ENCODE results near the gene IFNA2.
"Not testable (repeated sequence)": the region's sequence is repeated elsewhere in the genome, so short reads cannot be mapped to it uniquely, and the experiment has no call there.

Gene IFNA2

DNA sequence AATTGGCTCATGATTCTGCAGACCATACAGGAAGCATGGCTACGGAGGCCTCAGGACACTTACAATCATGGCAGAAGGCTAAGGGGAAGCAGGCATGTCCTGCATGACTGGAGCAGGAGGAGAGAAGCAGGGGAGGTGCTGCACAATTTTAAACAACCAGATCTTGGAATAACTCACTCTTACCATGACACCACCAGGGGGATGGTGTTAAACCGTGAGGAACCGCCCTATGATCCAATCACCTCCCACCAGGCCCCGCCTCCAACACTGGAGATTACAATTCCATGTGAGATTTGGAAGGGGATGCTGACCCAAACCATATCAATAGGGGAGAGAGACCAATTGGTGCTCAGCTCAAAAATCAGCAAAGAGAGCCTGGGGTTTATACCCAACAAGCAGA, 13.7 kb downstream of the IFNA2 start:
- not testable (repeated sequence) for H3K9me3 ChIP-seq (ENCODE audit: control insufficient read depth, low read length); H3K36me3 ChIP-seq (ENCODE audit: control insufficient read depth, insufficient read depth, low read length); H3K27ac ChIP-seq (ENCODE audit: low read depth, low read length, severe bottlenecking); H3K4me1 ChIP-seq (ENCODE audit: control insufficient read depth, insufficient read depth, low read length, poor library complexity, severe bottlenecking); H3K4me3 ChIP-seq (ENCODE audit: extremely low read depth, insufficient read depth, low read length, poor library complexity, severe bottlenecking)
- no CpG with 5 or more reads among the region's 4 CpGs for WGBS, 2 experiments (ENCODE audit: insufficient coverage in 2 of 2)

DNA sequence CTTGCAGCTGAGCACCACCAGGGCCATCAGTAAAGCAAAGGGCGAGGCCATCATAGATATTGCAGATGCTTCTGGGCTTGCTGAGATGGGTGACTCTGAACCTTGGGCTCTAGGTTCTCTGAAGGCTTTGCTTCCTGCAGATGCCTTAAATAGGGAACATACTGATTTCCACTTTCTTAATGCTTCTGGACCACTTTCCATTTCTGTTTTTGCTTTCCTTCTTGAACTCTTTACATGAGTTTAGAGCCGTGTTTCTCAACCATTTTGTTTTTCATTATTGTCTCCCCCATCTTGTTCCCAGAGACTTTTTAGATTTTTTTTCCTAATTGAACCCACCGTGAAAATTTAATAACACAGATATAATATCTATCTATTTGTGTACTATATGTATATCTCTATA, 17.2 kb downstream of the IFNA2 start, which contains the start of gene IFNA13:
Gene IFNA13 (minus strand): TSS at position 101 of the 400 bp plus-strand sequence. CDS start 47 bp downstream, at position 54.
- H3K4me1 ChIP-seq (ENCODE audit: control insufficient read depth, insufficient read depth, low read length, poor library complexity, severe bottlenecking), result no peaks in the 10 kb centered on the region
- H3K27ac ChIP-seq (ENCODE audit: low read depth, low read length, severe bottlenecking), result no peak within 1 kb of the TSS
- no peaks in the 10 kb centered on the region for H3K9me3 ChIP-seq (ENCODE audit: control insufficient read depth, low read length)
- no peak within 1 kb of the TSS for H3K4me3 ChIP-seq (ENCODE audit: extremely low read depth, insufficient read depth, low read length, poor library complexity, severe bottlenecking)
- 83 to 100% methylated on average over 1 of the region's 3 CpGs for WGBS, 2 experiments (ENCODE audit: insufficient coverage in 2 of 2)
- H3K36me3 ChIP-seq (ENCODE audit: control insufficient read depth, insufficient read depth, low read length), result no peaks in the 10 kb centered on the region

- not testable (repeated sequence) for H3K9me3 ChIP-seq (ENCODE audit: control insufficient read depth, low read length); H3K36me3 ChIP-seq (ENCODE audit: control insufficient read depth, insufficient read depth, low read length); H3K4me1 ChIP-seq (ENCODE audit: control insufficient read depth, insufficient read depth, low read length, poor library complexity, severe bottlenecking); H3K4me3 ChIP-seq (ENCODE audit: extremely low read depth, insufficient read depth, low read length, poor library complexity, severe bottlenecking); H3K27ac ChIP-seq (ENCODE audit: low read depth, low read length, severe bottlenecking)
- 100% methylated on average over 1 of the region's 2 CpGs; no CpG with 5 or more reads in 1 of the 2 experiments for WGBS, 2 experiments (ENCODE audit: insufficient coverage in 2 of 2)
Observed at GRCh38 chr9:21367169-21367568, 18.0 kb downstream of the IFNA2 start.

- no peaks in the 10 kb centered on the region for H3K4me1 ChIP-seq (ENCODE audit: control insufficient read depth, insufficient read depth, low read length, poor library complexity, severe bottlenecking)
- H3K36me3 ChIP-seq (ENCODE audit: control insufficient read depth, insufficient read depth, low read length), result no peaks in the 10 kb centered on the region
- no peak overlapping the region for H3K4me3 ChIP-seq (ENCODE audit: extremely low read depth, insufficient read depth, low read length, poor library complexity, severe bottlenecking)
- WGBS, 2 experiments (ENCODE audit: insufficient coverage in 2 of 2), result 69 to 94% methylated on average over 2 of the region's 8 CpGs
- H3K9me3 ChIP-seq (ENCODE audit: control insufficient read depth, low read length), result no peaks in the 10 kb centered on the region
- H3K27ac ChIP-seq (ENCODE audit: low read depth, low read length, severe bottlenecking), result no peak overlapping the region
Observed at GRCh38 chr9:21362287-21362686, 22.9 kb downstream of the IFNA2 start.

DNA sequence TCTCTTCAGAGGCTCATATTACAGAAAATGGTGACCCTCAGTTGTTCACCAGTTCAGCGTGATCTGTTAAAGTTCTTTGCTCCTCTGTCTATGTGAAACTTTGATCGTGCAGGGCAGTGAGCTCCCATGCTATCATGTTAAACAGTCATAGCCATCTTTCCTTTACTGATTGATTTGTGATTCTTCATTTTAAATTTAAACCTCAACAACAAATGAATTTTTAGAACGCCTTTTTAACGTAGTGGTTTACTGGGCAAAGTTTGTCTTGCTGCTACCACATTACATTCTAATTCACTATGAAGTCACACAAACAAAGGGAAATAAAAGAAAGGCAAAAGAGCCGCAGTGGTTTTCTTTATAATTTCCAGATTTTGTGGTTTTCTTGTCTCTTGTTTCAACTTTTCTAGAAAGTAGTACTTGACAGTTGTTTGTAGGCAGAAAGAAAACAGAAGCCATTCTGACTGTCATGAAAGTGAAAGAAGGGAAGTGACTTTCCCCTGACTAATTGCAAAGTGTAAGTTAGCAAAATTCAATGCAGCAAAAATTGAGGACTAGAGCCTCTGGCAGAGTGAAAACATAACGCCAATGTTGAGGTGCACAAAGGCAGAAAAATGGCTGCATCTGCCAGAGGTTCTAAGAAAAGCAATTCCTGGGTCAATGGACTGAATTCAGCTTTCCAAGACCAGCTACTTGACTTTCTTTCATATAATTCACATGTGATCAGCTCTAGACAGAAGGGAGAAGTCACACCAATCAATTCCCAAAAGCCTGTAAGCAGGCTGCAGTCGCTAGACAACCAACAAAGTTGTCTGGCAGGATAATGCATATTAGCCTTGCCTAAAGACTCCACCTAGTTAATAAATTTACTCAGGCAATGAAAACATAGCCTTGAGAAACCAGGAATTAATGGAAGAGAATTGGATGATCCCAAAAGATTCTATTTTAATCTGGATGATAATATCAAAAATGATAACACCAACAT, 27.4 kb downstream of the IFNA2 start:
- no peaks in the 10 kb centered on the region for H3K9me3 ChIP-seq (ENCODE audit: control insufficient read depth, low read length)
- H3K4me1 ChIP-seq (ENCODE audit: control insufficient read depth, insufficient read depth, low read length, poor library complexity, severe bottlenecking), result no peaks in the 10 kb centered on the region
- H3K27ac ChIP-seq (ENCODE audit: low read depth, low read length, severe bottlenecking), result peak overlapping the region; percentile 33
- 84 to 97% methylated on average over 4 to 5 of the region's 7 CpGs for WGBS, 2 experiments (ENCODE audit: insufficient coverage in 2 of 2)
- H3K36me3 ChIP-seq (ENCODE audit: control insufficient read depth, insufficient read depth, low read length), result no peaks in the 10 kb centered on the region
- no peak overlapping the region for H3K4me3 ChIP-seq (ENCODE audit: extremely low read depth, insufficient read depth, low read length, poor library complexity, severe bottlenecking)

DNA sequence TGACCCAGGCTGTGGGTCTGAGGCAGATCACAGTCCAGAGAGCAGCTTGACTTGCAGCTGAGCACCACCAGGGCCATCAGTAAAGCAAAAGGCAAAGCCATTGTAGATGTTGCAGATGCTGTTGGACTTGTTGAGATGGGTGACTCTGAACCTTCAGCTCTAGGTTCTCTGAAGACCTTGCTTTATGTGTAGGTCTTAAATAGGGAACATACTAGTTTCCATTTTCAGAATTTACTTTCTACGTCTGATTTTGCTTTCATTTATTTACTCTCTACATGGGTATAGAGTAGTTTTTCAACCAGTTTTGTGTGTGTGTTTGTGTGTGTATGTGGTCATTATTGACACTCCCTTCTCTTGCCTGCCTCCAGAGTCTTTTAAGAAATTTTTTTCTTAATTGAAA, 34.4 kb downstream of the IFNA2 start, which contains the start of gene IFNA6:
Gene IFNA6 (minus strand): TSS at position 101 of the 400 bp plus-strand sequence. CDS start 0 bp downstream, at position 101.
- no peaks in the 10 kb centered on the region for H3K9me3 ChIP-seq (ENCODE audit: control insufficient read depth, low read length)
- no peaks in the 10 kb centered on the region for H3K36me3 ChIP-seq (ENCODE audit: control insufficient read depth, insufficient read depth, low read length)
- H3K27ac ChIP-seq (ENCODE audit: low read depth, low read length, severe bottlenecking), result no peak within 1 kb of the TSS
- no peak within 1 kb of the TSS for H3K4me3 ChIP-seq (ENCODE audit: extremely low read depth, insufficient read depth, low read length, poor library complexity, severe bottlenecking)
- no CpG with 5 or more reads among the region's 1 CpG for WGBS, 2 experiments (ENCODE audit: insufficient coverage in 2 of 2)
- H3K4me1 ChIP-seq (ENCODE audit: control insufficient read depth, insufficient read depth, low read length, poor library complexity, severe bottlenecking), result no peaks in the 10 kb centered on the region

- Histone ChIP-seq H3K36me3 (ENCODE audit: control insufficient read depth, insufficient read depth, low read length) (no peaks in the 10 kb centered on the region), H3K9me3 (ENCODE audit: control insufficient read depth, low read length) (no peaks in the 10 kb centered on the region), H3K4me1 (ENCODE audit: control insufficient read depth, insufficient read depth, low read length, poor library complexity, severe bottlenecking) (no peaks in the 10 kb centered on the region), H3K27ac (ENCODE audit: low read depth, low read length, severe bottlenecking) (no peak overlapping the region), H3K4me3 (ENCODE audit: extremely low read depth, insufficient read depth, low read length, poor library complexity, severe bottlenecking) (no peak overlapping the region)
- WGBS, 2 experiments (ENCODE audit: insufficient coverage in 2 of 2), result 73 to 90% methylated on average over 2 to 3 of the region's 3 CpGs
Observed at GRCh38 chr9:21348430-21348970, 36.7 kb downstream of the IFNA2 start.

DNA sequence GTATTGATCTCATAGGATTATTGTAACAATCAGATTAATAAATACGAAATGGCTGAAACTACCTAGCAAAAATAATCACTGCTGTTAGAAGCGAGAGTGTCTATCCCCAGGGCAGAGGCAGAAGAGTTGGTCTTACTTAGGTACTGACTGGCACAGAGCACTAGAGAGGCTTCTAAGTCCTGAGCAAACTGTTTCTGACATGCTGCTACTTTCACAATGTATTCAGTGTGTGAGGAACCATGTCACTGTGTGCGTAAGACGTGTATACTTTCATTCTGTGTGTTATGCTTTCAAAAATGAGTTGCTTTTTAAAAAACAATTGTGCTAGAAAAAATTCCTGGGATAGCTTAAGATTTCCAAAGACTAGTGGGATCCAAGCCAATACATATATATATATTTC, 44.5 kb downstream of the IFNA2 start:
- 79 to 100% methylated on average over 2 to 3 of the region's 4 CpGs for WGBS, 2 experiments (ENCODE audit: insufficient coverage in 2 of 2)
- Histone ChIP-seq H3K4me3 (ENCODE audit: extremely low read depth, insufficient read depth, low read length, poor library complexity, severe bottlenecking) (no peak overlapping the region), H3K9me3 (ENCODE audit: control insufficient read depth, low read length) (no peaks in the 10 kb centered on the region), H3K36me3 (ENCODE audit: control insufficient read depth, insufficient read depth, low read length) (no peaks in the 10 kb centered on the region), H3K4me1 (ENCODE audit: control insufficient read depth, insufficient read depth, low read length, poor library complexity, severe bottlenecking) (no peaks in the 10 kb centered on the region), H3K27ac (ENCODE audit: low read depth, low read length, severe bottlenecking) (no peak overlapping the region)

DNA sequence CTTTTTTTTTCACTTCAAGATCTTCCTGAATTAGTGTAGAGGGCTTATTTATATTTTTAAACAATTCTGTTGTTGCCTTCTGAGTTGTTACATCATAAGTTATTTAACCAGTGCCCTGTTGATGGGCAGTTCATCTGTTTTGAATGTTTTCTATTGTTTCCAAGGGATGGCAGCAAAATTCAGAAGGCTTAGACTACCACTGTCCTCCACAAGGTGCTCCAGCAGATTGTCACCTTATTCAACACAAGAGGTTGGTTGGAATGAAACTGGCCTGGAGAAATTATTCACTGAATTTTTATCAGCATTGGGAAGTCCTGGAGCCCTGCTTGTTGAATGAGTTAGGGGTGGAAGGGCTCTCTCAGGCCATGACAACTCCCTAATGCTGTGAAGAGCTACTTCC, 48.7 kb downstream of the IFNA2 start:
- Histone ChIP-seq H3K27ac (ENCODE audit: low read depth, low read length, severe bottlenecking) (no peak overlapping the region), H3K36me3 (ENCODE audit: control insufficient read depth, insufficient read depth, low read length) (peaks cover 25% of the 10 kb centered on the region), H3K4me3 (ENCODE audit: extremely low read depth, insufficient read depth, low read length, poor library complexity, severe bottlenecking) (no peak overlapping the region), H3K9me3 (ENCODE audit: control insufficient read depth, low read length) (no peaks in the 10 kb centered on the region), H3K4me1 (ENCODE audit: control insufficient read depth, insufficient read depth, low read length, poor library complexity, severe bottlenecking) (peaks cover 10% of the 10 kb centered on the region)

DNA sequence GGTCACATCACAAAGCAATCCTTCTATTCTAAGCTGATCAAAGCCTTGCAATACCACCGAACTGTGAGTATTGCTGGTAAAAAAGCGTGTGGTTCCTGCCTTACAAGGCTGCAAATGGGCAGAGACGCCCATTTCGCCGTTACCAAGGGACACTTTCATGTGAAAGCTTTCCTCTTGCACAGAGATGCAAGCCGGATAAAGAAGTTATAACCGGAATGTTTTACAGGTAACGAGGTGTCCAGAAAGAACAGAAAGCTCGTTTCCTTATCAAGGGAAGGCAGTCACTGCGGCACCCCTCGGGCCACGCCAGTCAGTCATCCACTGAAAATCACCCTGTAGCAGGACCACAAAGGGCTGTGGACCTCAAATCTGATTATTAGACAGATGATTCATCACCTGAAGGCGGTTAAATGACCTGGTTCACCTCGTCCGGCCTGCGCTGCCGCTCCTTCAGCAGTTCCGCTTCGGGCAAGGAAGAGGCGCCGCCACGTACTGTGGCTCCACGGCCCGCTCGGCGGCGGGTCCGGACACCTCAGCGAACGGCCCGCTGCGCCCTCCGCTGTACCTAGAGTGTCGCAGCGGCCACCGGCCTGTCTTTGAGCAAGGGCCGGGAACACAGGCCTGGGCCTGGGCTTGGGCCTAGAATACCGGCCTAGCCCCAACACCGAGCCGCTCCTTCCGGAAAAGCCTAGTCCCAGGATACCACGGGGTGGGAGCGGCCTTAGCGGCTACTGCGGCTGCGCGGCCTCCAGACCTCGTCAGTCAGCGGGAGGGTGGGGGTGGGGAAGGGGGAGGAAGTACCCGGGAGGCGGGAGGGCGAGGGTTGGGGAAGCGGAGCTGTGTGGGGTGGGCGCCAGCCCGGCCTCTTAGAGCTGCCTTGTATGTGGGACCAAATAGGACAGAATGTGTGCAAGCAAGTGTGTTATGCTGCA, 50.2 kb downstream of the IFNA2 start, which contains the start of gene KLHL9:
Gene KLHL9 (minus strand): TSS at position 704 of the 932 bp plus-strand sequence. CDS start 545 bp downstream, at position 159.
- 0 to 2% methylated on average over 37 to 43 of the region's 55 CpGs for WGBS, 2 experiments (ENCODE audit: insufficient coverage in 2 of 2)
- Histone ChIP-seq H3K9me3 (ENCODE audit: control insufficient read depth, low read length) (no peaks in the 10 kb centered on the region), H3K27ac (ENCODE audit: low read depth, low read length, severe bottlenecking) (peak within 1 kb of the TSS; percentile 84), H3K4me1 (ENCODE audit: control insufficient read depth, insufficient read depth, low read length, poor library complexity, severe bottlenecking) (peaks cover 10% of the 10 kb centered on the region), H3K4me3 (ENCODE audit: extremely low read depth, insufficient read depth, low read length, poor library complexity, severe bottlenecking) (peak within 1 kb of the TSS; percentile 91), H3K36me3 (ENCODE audit: control insufficient read depth, insufficient read depth, low read length) (peaks cover 29% of the 10 kb centered on the region)
